H1 (cell line): ENCODE results near the gene ECPAS. TPM values are rescaled to one million over a fixed set of nuclear protein-coding genes. Genes with fewer than 3 reads are reported as not detected.

Experiments
- TAF7 ChIP-seq: optimal IDR thresholded peaks from 2 replicates; pipeline ENCODE3; 2011; ENCODE audit warnings: low read depth, mild to moderate bottlenecking, inconsistent platforms, low read length, moderate library complexity, borderline replicate concordance
- polyA plus RNA-seq, 7 experiments: library from polyadenylated mRNA; depleted of rRNA in 3 of 7; stranded (reverse) in 5 of 7; unstranded in 2 of 7; fragments of >200 nt in 5 of 7; fragments of 200-250 nt in 2 of 7; gene quantifications; 1 replicate in 5 of 7; 2 replicates in 1 of 7; 4 replicates in 1 of 7; pipeline versions ENCODE4 v1.2.1 to v1.2.3, GENCODE V29; 2011 to 2013; ENCODE audit warnings: missing spikeins in 2 of 7, mixed read lengths in 2 of 7
- total RNA-seq: library from RNA; stranded (reverse); fragmentation: NEBNext Ultra II Directional; extraction: Animal tissue kit (Norgen Biotek cat#: 25700); gene quantifications from 2 replicates; pipeline ENCODE4 v1.2.1, GENCODE V29; 2021

Gene ECPAS
- total and polyA plus RNA-seq, 2 of the 8 experiments (the other 6 are each of a cell fraction or from before 2014, with no cell fraction given), result 20.9 to 131 TPM

- no peak for TF ChIP-seq TAF7
- TF ChIP-seq, all 59 proteins: peak for 0
These were observed 30.8 kb upstream of the ECPAS start (continued) for GRCh38 chr9:111514967-111515366.
